ENCODE data around the gene PRRT4. TPM values are rescaled to one million over a fixed set of nuclear protein-coding genes. Genes with fewer than 3 reads are reported as not detected.

The PRRT4 gene
- 0.35 to 0.71 TPM (median 0.40 TPM) in 4 of 5 replicates, not detected in the other for total RNA-seq (2022; extraction: Qiagen RNA extraction; ENCODE audit: low read depth)

DNA sequence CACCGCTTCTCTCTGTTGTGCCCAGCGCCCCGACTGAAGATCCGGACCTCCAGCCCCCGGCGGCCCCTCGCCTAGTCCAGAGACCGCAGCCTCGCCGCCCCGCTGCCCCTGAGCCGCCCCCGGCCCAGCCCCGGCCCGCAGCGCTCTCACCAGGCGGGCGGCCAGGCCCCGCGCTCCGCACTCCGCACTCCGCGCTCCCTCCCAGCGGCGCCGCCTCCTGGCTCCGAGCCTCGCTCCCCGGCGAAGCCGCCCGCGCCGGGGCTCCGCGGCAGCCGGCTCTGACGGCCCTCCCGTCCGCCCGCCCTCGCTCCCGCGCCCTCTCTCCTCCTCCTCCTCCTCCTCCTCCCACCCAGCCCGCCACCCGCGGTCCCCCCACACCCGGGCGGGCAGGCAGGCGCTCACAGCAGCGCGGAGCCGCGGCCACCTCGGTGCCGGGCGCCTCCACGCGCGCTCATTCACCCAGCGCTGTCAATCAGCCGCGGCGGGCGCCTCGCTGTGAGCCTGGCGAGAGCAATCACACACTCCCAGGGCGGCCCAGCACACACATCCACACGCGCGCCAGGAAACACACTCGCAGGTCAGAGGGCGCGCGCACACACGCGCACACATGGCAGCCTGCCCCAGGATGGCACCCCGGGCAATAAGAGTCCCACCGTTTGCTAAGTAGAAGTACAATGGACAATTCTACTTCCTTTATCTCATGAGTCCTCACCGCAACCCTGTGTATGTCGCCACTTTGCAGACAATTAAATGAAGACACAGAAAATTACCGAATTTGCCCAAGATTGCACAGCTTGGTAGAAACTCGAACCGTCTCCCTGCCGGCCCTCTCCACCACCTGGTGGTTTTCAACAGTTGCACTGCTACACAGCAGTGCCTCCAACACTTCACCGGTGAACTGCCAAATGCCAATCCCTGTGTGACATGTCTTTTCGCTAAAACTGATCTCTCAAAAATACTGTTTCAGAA lies at the start of gene PRRT4:
PRRT4 (minus strand) TSS at position 280 of the 969 bp plus-strand sequence.

DNA sequence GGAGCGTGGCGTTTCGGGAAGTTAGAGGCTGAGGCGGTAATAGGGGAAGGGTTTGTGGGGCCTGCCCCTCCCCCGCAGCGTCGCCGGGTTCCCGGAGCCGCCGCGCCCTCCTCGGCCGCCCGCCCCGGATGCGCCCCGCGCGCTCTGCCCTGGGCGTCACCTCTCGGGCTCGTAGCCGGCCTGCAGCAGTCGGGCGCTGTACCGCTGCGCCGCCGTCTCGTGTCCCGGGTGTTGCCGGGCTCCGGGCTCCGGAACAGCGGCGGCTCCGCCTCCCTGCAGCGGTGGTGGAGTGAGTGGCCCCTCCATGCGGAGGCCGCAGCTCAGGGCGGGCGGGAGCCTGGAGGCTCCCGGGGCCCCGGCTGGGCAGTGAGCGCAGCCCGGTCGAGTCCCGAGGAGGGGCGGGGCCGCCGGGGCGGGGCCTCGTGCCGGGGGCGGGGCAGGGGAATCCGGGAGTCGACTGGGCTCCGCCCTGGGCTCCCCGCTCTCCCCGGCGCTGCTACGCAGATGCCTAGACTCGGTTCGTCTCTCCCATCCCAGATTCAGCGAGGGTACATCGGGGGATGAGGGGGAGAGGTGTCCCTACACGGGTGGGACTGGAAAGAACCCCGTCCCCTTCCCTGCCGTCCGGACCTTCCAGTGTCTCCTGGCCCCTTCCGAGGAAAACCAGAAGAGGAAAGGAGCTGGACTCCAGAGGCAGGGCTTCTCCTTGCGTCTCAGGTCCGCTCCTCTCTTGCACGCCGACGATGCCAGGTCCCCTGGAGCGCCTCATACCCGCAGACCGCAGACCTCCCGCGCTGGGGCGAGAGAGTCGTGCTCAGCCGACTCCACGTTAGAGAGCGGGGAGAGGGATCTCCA lies 48.3 kb upstream of the PRRT4 start, which contains the start of gene IMPDH1:
IMPDH1 (minus strand) TSS at position 387 of the 855 bp plus-strand sequence; CDS start at position 306, 81 bp downstream.

DNA sequence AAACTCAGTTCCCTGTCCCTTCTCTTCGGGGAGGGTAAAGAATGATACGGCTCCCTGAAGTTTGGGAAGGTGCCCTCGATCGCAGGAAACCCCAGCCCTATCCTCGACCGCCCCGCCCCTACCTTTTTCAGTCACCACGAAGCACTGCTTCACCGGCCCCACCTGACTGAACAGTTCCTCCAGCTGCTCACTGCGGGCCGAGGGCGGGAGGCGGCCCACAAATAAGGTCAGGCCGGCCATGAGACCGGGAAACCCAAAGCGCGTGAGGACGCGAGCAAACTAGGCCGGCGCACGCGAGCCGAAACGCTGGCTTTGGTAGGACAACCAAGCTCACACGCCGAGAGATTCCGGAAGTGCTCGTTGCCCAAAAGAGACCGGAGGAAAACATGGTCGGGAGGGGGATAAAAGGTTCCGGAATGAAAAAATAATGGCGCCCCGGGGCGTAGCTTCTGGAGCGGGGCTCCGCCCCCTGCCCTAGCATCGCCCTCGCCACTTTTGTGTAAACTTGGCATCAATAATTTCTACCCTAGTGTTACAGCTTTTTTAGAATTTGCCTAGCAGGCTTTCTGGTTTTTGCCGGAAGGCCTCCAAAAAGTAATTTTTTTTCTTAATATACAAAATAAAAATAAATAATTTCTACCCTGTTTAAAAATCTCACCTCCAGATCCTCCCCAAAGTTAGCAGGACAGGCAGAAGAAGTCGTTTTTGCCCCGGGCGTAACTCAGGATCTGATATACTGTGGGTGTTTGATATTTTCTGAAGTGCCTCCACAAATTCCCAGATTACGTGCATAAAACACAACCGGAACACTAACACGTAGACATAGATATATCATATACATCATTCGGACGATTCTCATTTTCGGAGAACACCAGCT lies 17.7 kb downstream of the PRRT4 start, which contains the start of gene RBM28:
RBM28 (minus strand) TSS at position 355 of the 877 bp plus-strand sequence; CDS start at position 240, 115 bp downstream.

Other genes with a start within 250 kb of the PRRT4 start
- not detected in 5 replicates for gene LEP, start 120.4 kb downstream of the PRRT4 start, total RNA-seq (2022; extraction: Qiagen RNA extraction; ENCODE audit: low read depth)
- 55.3 to 75.3 TPM (median 56.3 TPM) in 5 replicates for gene RBM28, start 17.8 kb downstream of the PRRT4 start, total RNA-seq (2022; extraction: Qiagen RNA extraction; ENCODE audit: low read depth)
- 81.5 to 122 TPM (median 115 TPM) in 5 replicates for gene IMPDH1, start 48.3 kb upstream of the PRRT4 start, total RNA-seq (2022; extraction: Qiagen RNA extraction; ENCODE audit: low read depth)
- 20.1 to 27.1 TPM (median 25.8 TPM) in 5 replicates for gene HILPDA, start 94.2 kb upstream of the PRRT4 start, total RNA-seq (2022; extraction: Qiagen RNA extraction; ENCODE audit: low read depth)
- gene METTL2B, start 115.1 kb upstream of the PRRT4 start, total RNA-seq (2022; extraction: Qiagen RNA extraction; ENCODE audit: low read depth) = 17.9 to 25.7 TPM (median 23.4 TPM) in 5 replicates